ENCODE data around the gene TMEM87B.

GRCh38 chr2:112006076-112006410 is 49.0 kb upstream of the TMEM87B start:
- TF ChIP-seq CTCF (IDR thresholded peaks at IDR 0.05): no peak
- TF ChIP-seq EP300 (IDR thresholded peaks at IDR 0.05): no peak
- no peak for TF ChIP-seq POLR2A (IDR thresholded peaks at IDR 0.05)

All from suprapubic skin (tissue), 3 donors.